Keratinocyte (primary cell): ENCODE measurements around the gene ANGPTL4. TPM values are rescaled to one million over a fixed set of nuclear protein-coding genes. Genes with fewer than 3 reads are reported as not detected.

Experiments
- DNase-seq: peaks from one replicate; pipeline ENCODE4 v3.0.0-alpha.2; 2011; ENCODE audit warnings: low read depth, missing footprints, low spot score
- FAIRE-seq: peaks from 2 replicates; lab custom pipeline; 2011; peaks lifted over from hg19 to GRCh38; lab: Jason Lieb, UNC
- H2AFZ ChIP-seq: 2 replicates; pipeline ENCODE4 v1.6.0; 2012; ENCODE audit warnings: low read length, control low read depth, inconsistent platforms; ENCODE audit not compliant: control insufficient read depth
- H3K27ac ChIP-seq: 2 replicates; pipeline ENCODE4 v1.5.1; 2011; ENCODE audit warnings: low read length; ENCODE audit not compliant: control insufficient read depth, insufficient read depth
- H3K27me3 ChIP-seq: 3 replicates; pipeline ENCODE4 v1.6.0; 2011; ENCODE audit warnings: low read length; ENCODE audit not compliant: control insufficient read depth, insufficient read depth; ENCODE audit errors: extremely low read depth
- H3K36me3 ChIP-seq, 2 experiments: 2 replicates in 1 of 2; 3 replicates in 1 of 2; pipeline ENCODE4 v1.5.1; 2011; ENCODE audit warnings: low read length in 2 of 2, mild to moderate bottlenecking in 1 of 2; ENCODE audit not compliant: control insufficient read depth in 2 of 2, insufficient read depth in 2 of 2; ENCODE audit errors: extremely low read depth in 1 of 2
- H3K4me1 ChIP-seq: 3 replicates; pipeline ENCODE4 v1.5.1; 2011; ENCODE audit warnings: low read length; ENCODE audit not compliant: control insufficient read depth, insufficient read depth; ENCODE audit errors: extremely low read depth
- H3K4me2 ChIP-seq: 3 replicates; pipeline ENCODE4 v1.6.0; 2011; ENCODE audit warnings: low read depth, low read length; ENCODE audit not compliant: control insufficient read depth, insufficient read depth; ENCODE audit errors: extremely low read depth
- H3K4me3 ChIP-seq, 3 experiments: fragments of 200-600 bp in 1 of 3; sonication (generic) in 1 of 3; 2 replicates in 2 of 3; 3 replicates in 1 of 3; pipeline ENCODE4 v1.5.1; 2011 to 2016; ENCODE audit warnings: low read length in 3 of 3, mild to moderate bottlenecking in 3 of 3, control low read depth in 2 of 3, inconsistent platforms in 1 of 3, low read depth in 1 of 3, mixed read lengths in 1 of 3, mixed run types in 1 of 3, moderate library complexity in 1 of 3; ENCODE audit not compliant: control insufficient read depth in 2 of 3, insufficient read depth in 2 of 3; ENCODE audit errors: extremely low read depth in 1 of 3
- H3K79me2 ChIP-seq: 2 replicates; pipeline ENCODE4 v1.6.0; 2012; ENCODE audit warnings: low read length; ENCODE audit not compliant: control insufficient read depth, insufficient read depth
- H3K9ac ChIP-seq: 3 replicates; pipeline ENCODE4 v1.6.0; 2011; ENCODE audit warnings: low read length; ENCODE audit not compliant: control insufficient read depth, insufficient read depth; ENCODE audit errors: extremely low read depth
- H3K9me1 ChIP-seq: 3 replicates; pipeline ENCODE4 v1.6.0; 2011; ENCODE audit warnings: low read length; ENCODE audit not compliant: control insufficient read depth, insufficient read depth; ENCODE audit errors: extremely low read depth
- H3K9me3 ChIP-seq: 2 replicates; pipeline ENCODE4 v1.5.1; 2012; ENCODE audit warnings: low read depth, low read length; ENCODE audit not compliant: control insufficient read depth
- H4K20me1 ChIP-seq: 3 replicates; pipeline ENCODE4 v1.6.0; 2011; ENCODE audit warnings: low read length; ENCODE audit not compliant: control insufficient read depth, insufficient read depth; ENCODE audit errors: extremely low read depth
- CTCF ChIP-seq, 3 experiments: IDR thresholded peaks in 1 of 3; conservative IDR thresholded peaks in 1 of 3; optimal IDR thresholded peaks in 1 of 3; 2 replicates in 2 of 3; 3 replicates in 1 of 3; pipeline versions ENCODE3 to v1.5.1; 2011; ENCODE audit warnings: low read length in 3 of 3, mild to moderate bottlenecking in 3 of 3, moderate library complexity in 2 of 3, control low read depth in 1 of 3, inconsistent platforms in 1 of 3; ENCODE audit not compliant: insufficient read depth in 2 of 3; ENCODE audit errors: extremely low read depth in 1 of 3
- EZH2 ChIP-seq: IDR thresholded peaks from one replicate; pipeline ENCODE4 v1.6.1; 2012; ENCODE audit warnings: inconsistent platforms, mild to moderate bottlenecking, low read length, moderate library complexity
- dilution Hi-C: fragments of 300-500 bp; cut with MboI; formaldehyde crosslinking; loops from one replicate; pipeline ENCODE4 v1.7.0; 2020; ENCODE audit warnings: low sequenced_read_pairs; ENCODE audit not compliant: extremely low pct_ligation_motif_present
- polyA plus RNA-seq, 5 experiments: library from polyadenylated mRNA; depleted of rRNA in 3 of 5; stranded (reverse) in 3 of 5; stranded (forward) in 1 of 5; unstranded in 1 of 5; fragments of >200 nt; gene quantifications; 1 replicate in 1 of 5; 2 replicates in 3 of 5; 3 replicates in 1 of 5; pipeline versions ENCODE4 v1.2.1 to v1.2.3, GENCODE V29; 2011 to 2012; ENCODE audit warnings: missing spikeins in 2 of 5, low read depth in 1 of 5, low replicate concordance in 1 of 5

The ANGPTL4 gene
- polyA plus RNA-seq, 1 donor (not counting 4 experiments of a cell fraction or from before 2014, with no cell fraction given), result 102 TPM

GRCh38 chr19:8334458-8335342, 29.3 kb upstream of the ANGPTL4 start:
- peak overlapping the region; percentile 60 for H3K4me2 ChIP-seq
- H3K9me1 ChIP-seq, result no peaks in the 10 kb centered on the region
- dilution Hi-C loops, result no loop called here
- H3K4me3 ChIP-seq, result peak overlapping the region; percentile 20 to 51 (median 38)
- no peaks in the 10 kb centered on the region for H3K79me2 ChIP-seq
- peaks cover 19% of the 10 kb centered on the region for H3K27me3 ChIP-seq
- TF ChIP-seq CTCF (optimal IDR thresholded peaks at IDR 0.05 in 1 of 3, IDR thresholded peaks at IDR 0.05 in 1 of 3, conservative IDR thresholded peaks at IDR 0.05 in 1 of 3; ENCODE audit: extremely low read depth in 1 of 3, insufficient read depth in 2 of 3, low read length in 3 of 3) (no peak), EZH2 (no peak)
- DNase-seq, result no peak
- no peaks in the 10 kb centered on the region for H3K36me3 ChIP-seq
- peak overlapping the region; percentile 40 for H2AFZ ChIP-seq
- no peak for FAIRE-seq
- no peaks in the 10 kb centered on the region for H4K20me1 ChIP-seq
- no peak overlapping the region for H3K27ac ChIP-seq
- no peak overlapping the region for H3K9ac ChIP-seq
- H3K9me3 ChIP-seq, result no peaks in the 10 kb centered on the region
- H3K4me1 ChIP-seq, result peaks cover 8% of the 10 kb centered on the region

- no peaks in the 10 kb centered on the region for H3K79me2 ChIP-seq
- H3K9ac ChIP-seq, result no peak overlapping the region
- TF ChIP-seq CTCF (optimal IDR thresholded peaks at IDR 0.05 in 1 of 3, IDR thresholded peaks at IDR 0.05 in 1 of 3, conservative IDR thresholded peaks at IDR 0.05 in 1 of 3; ENCODE audit: extremely low read depth in 1 of 3, insufficient read depth in 2 of 3, low read length in 3 of 3) (peak in 2 of 3 experiments; percentile 11 to 47), EZH2 (no peak)
- FAIRE-seq (no peak), DNase-seq (no peak)
- H3K9me1 ChIP-seq, result no peaks in the 10 kb centered on the region
- no peaks in the 10 kb centered on the region for H4K20me1 ChIP-seq
- H3K9me3 ChIP-seq, result no peaks in the 10 kb centered on the region
- peaks cover 19% of the 10 kb centered on the region for H3K27me3 ChIP-seq
- peak overlapping the region; percentile 54 for H3K4me2 ChIP-seq
- dilution Hi-C loops, result no loop called here
- peak overlapping the region; percentile 14 to 51 (median 38) for H3K4me3 ChIP-seq
- H3K4me1 ChIP-seq, result peaks cover 4% of the 10 kb centered on the region
- H2AFZ ChIP-seq, result peak overlapping the region; percentile 12
- no peak overlapping the region for H3K27ac ChIP-seq
- no peaks in the 10 kb centered on the region for H3K36me3 ChIP-seq
Observed at GRCh38 chr19:8335343-8336071, 28.4 kb upstream of the ANGPTL4 start.
